Measurements from ENCODE around the gene WASL. TPM values are rescaled to one million over a fixed set of nuclear protein-coding genes. Genes with fewer than 3 reads are reported as not detected.

WASL gene
- total and polyA plus RNA-seq, 10 of the 15 experiments (the other 5 are each of a cell fraction or from before 2014, with no cell fraction given): 2.0 to 6.4 (median 3.5) TPM

GRCh38 chr7:123714296-123715080 lies 34.3 kb downstream of the WASL start:
- ChIA-PET CTCF (interaction anchor here (0.7 kb wide), 1 partner anchor 154 kb away, joined by 3 read pairs; no protein-coding TSS in a partner anchor), SMC1A (ENCODE audit: uncharacterized antibody, unreplicated experiment) (interaction anchor here (1.1 to 1.6 kb wide), 2 partner anchors 14 to 151 kb away, joined by 3 read pairs; no protein-coding TSS in a partner anchor), POLR2A (no interaction called here), RAD21 (ENCODE audit: unreplicated experiment) (no interaction called here)
- ATAC-seq: no peak
- in situ Hi-C loops (cut with MboI) (no loop called here), intact Hi-C loops (cut with micrococcal nuclease; ENCODE audit: unreplicated experiment) (no loop called here)
- no peak for FAIRE-seq
- Histone ChIP-seq H3K9ac (ENCODE audit: control insufficient read depth, insufficient read depth, low read length) (no peak overlapping the region), H3K4me3 (no peak overlapping the region), H4K20me1 (ENCODE audit: control insufficient read depth, insufficient read depth) (no peaks in the 10 kb centered on the region), H3K9me3 (replicated peaks; ENCODE audit: control insufficient read depth, insufficient read depth, low read length) (no peaks in the 10 kb centered on the region), H3K4me2 (ENCODE audit: control insufficient read depth, insufficient read depth) (no peak overlapping the region), H2AFZ (ENCODE audit: control insufficient read depth, low read depth, low read length) (no peak overlapping the region), H3K27me3 (replicated peaks in 1 of 2; ENCODE audit: control insufficient read depth in 2 of 2, insufficient read depth in 2 of 2, low read length in 1 of 2) (no peaks in the 10 kb centered on the region), H3K4me1 (ENCODE audit: control insufficient read depth, insufficient read depth, low read length) (peaks cover 8% of the 10 kb centered on the region), H3K79me2 (ENCODE audit: control insufficient read depth, insufficient read depth, low read length) (peaks cover 23% of the 10 kb centered on the region), H3K36me3 (ENCODE audit: control insufficient read depth in 2 of 2, insufficient read depth in 2 of 2, low read length in 1 of 2) (peaks cover 0 to 2% of the 10 kb centered on the region in 2 experiments; a peak in 1 of 4 replicates), H3K27ac (ENCODE audit: control insufficient read depth, insufficient read depth) (no peak overlapping the region)
- DNase-seq (ENCODE audit: low read depth, low spot score): no peak
- no TSS peak for BruUV-seq (replicated peaks)
- TF ChIP-seq MEF2A (IDR thresholded peaks at IDR 0.05; ENCODE audit: insufficient read depth, low read depth, low read length) (no peak), BCLAF1 (IDR thresholded peaks at IDR 0.05) (no peak), TAF1 (IDR thresholded peaks at IDR 0.05; ENCODE audit: borderline replicate concordance, low read depth, low read length) (no peak), NKRF (conservative IDR thresholded peaks at IDR 0.05) (no peak), NFIC (IDR thresholded peaks at IDR 0.05; ENCODE audit: low read depth, low read length) (no peak)
- WGBS (ENCODE audit: insufficient coverage, insufficient replicate concordance, low lambda C conversion rate, missing lambda C conversion rate): 85% methylated on average over 3 of the region's 3 CpGs
